Measurements from ENCODE around the gene DSTYK. TPM values are rescaled to one million over a fixed set of nuclear protein-coding genes. Genes with fewer than 3 reads are reported as not detected.

The DSTYK gene
- total RNA-seq, 2 donors from 2014 or later: 9.8 to 10.0 TPM

DNA sequence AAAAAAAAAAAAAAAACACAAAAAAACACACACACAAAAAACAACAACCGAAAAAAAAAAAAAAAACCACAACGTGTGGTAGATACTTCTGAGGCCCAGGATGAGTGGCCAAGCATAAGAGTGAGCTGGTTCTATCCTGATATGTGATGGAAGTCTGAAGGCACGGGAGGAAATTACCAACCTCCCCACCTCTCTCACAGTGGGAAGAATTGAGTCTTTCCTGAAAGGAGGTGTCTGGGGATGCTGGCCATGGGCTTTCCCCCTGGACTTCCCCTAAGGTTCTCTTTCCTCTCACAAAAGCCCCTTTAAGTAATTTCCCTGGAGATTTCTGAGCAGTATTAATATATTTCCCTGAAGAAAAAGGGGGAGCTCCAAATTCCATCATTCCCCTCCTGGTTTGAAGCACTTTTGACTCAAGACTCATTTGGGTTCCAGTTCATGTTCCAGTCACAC is 21.5 kb upstream of the DSTYK start:
- peaks cover 13% of the 10 kb centered on the region for H3K27me3 Mint-ChIP-seq
- ATAC-seq (replicated peaks): peak; percentile 58
- no peaks in the 10 kb centered on the region for H3K9me3 Mint-ChIP-seq
- no peaks in the 10 kb centered on the region for H3K36me3 Mint-ChIP-seq (ENCODE audit: low read depth)
- H3K27ac Mint-ChIP-seq: peak overlapping the region; percentile 52
- H3K4me3 Mint-ChIP-seq: peak overlapping the region; percentile 32
- peaks cover 34% of the 10 kb centered on the region for H3K4me1 Mint-ChIP-seq

DNA sequence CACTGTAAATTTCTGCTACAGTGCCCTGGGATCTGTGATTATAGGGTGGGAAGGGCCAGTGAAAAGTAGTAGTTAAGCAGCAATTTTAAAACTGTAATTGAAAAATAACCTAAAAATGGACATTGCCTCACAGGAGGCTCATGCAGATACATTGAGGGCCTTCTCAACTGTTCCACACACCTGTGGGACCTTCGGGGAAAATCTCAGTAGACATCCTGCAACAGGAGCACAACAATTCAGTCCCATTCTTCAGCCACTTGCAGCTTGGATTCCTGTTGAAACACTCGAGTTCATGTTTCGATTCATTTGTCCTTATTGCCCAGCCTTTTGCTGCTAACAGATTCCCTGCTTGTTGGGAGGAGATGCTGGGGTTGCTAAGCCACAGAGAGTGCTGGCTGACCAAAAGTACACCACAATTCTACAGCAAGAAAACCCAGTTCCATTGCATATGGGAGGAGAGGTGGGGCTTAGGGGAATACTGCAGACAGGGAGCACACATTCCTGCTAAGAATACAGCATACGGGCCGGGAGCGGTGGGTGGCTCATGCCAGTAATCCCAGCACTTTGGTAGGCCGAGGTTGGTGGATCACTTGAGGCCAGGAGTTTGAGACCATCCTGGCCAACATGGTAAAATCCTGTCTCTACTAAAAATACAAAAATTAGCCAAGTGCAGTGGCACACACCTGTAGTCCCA is 20.8 kb upstream of the DSTYK start:
- Mint-ChIP-seq H3K27ac (no peak overlapping the region), H3K36me3 (ENCODE audit: low read depth) (no peaks in the 10 kb centered on the region), H3K4me1 (peaks cover 29% of the 10 kb centered on the region), H3K4me3 (peak overlapping the region; percentile 32), H3K9me3 (no peaks in the 10 kb centered on the region), H3K27me3 (peaks cover 12% of the 10 kb centered on the region)
- ATAC-seq (replicated peaks): no peak

DNA sequence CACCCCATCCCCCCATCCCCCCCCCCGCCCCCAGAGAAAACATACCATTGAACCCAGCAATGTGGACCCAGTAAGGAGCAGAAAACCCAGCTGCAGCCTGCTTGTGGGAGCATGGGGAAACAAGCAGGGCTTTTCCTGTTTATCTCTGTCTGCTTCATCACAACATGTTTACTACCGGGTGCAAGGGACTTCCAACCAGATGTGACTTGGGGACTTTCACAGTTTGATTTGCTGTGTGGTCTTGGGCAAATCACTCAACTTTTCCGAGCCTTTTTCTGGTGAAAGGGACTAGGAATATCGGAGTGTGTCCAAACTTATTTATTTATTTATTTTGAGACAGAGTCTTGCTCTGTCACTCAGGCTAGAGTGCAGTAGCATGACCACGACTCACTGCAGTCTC is 19.5 kb upstream of the DSTYK start:
- Mint-ChIP-seq H3K4me1 (peaks cover 28% of the 10 kb centered on the region), H3K27me3 (peaks cover 14% of the 10 kb centered on the region), H3K27ac (no peak overlapping the region), H3K36me3 (ENCODE audit: low read depth) (no peaks in the 10 kb centered on the region), H3K4me3 (peak overlapping the region; percentile 85), H3K9me3 (no peaks in the 10 kb centered on the region)
- no peak for ATAC-seq (replicated peaks)

DNA sequence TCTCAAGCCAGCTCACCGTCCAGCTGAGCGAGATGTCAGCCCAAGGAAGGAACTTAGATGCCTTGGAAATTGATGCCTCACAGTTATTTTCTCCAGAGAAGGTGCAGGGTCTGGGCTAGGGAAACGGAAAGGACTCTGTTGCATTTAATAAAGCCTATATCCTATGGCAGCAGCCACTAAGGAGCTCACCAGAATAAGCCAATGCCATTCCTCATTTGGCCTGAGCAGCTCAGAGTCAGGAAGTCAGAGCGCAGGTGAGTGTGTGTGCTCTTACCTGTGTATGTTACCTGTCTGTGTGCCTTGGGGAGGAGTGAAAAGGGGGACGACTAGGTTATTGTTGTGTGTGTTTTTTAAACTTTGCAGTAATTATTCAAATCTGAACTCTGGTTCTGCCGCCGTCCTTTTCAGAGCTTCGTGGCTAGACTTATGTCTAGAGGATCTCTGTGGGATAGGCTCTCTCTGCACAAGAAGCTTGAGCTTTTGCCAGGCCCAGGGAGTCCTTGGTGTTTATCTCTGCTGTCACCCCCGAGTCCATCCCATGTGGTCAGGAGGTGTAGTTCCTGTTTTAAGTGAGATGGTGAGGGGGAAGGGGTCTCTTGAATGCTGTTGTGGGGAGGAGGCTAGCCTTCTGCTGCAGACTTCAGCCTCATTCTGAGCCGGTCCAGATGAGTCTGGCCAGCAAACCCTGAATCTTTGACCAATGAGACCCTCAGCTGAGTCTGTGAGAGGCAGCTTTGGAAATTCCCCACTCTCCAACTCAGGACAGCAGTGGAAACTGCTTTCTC is 18.6 kb upstream of the DSTYK start:
- Mint-ChIP-seq H3K36me3 (ENCODE audit: low read depth) (no peaks in the 10 kb centered on the region), H3K9me3 (no peaks in the 10 kb centered on the region), H3K4me3 (peak overlapping the region; percentile 85), H3K27ac (no peak overlapping the region), H3K4me1 (peaks cover 28% of the 10 kb centered on the region), H3K27me3 (peaks cover 14% of the 10 kb centered on the region)
- ATAC-seq (replicated peaks): no peak

DNA sequence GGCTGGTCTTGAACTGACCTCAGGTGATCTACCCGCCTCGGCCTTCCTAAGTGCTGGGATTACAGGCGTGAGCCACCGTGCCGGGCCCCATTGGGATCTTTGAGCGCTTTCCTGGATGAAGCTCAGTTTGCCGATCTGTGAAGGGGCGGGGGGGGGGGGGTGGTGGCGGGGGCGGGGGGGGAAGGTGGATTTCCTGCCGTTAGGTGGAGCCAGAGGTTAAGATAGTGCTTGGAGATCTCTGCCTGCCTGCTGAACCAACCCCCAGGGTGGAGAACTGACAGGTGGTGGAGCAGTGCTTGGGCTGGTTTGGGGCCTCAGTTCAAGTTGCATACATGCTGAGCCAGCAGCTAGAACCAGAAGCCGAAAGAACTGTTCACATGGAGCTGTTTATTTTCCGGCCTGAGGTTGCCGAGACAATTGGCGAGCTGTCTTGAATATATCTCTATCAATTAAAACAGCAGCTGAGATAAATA is 17.9 kb upstream of the DSTYK start:
- H3K9me3 Mint-ChIP-seq: no peaks in the 10 kb centered on the region
- peak; percentile 69 for ATAC-seq (replicated peaks)
- H3K36me3 Mint-ChIP-seq (ENCODE audit: low read depth): no peaks in the 10 kb centered on the region
- H3K4me3 Mint-ChIP-seq: peak overlapping the region; percentile 85
- no peak overlapping the region for H3K27ac Mint-ChIP-seq
- peaks cover 12% of the 10 kb centered on the region for H3K27me3 Mint-ChIP-seq
- peaks cover 28% of the 10 kb centered on the region for H3K4me1 Mint-ChIP-seq

DNA sequence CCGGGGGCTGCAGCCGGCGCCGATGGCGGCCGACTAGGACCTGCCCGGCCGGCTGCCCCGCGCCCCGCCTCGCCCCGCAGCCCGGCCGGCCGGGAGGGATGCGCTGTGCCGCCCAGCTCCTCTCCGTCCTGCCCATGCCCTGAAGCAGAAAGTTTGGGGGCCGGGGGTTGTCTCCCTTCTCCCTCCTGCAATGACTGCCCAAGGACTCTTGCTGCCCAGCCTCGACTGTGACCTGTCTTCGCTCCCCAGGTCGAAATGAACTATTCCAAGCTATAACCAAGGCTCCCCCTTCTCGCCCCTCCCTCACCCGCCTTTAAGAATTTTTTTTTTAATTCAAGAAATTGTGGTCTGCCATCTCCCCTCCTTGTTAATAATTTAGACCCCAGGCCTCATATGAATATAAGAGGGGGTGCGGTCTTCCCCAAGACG is 16.6 kb upstream of the DSTYK start:
- Mint-ChIP-seq H3K27me3 (peaks cover 9% of the 10 kb centered on the region), H3K4me3 (peak overlapping the region; percentile 85), H3K27ac (peak overlapping the region; percentile 15), H3K9me3 (no peaks in the 10 kb centered on the region), H3K36me3 (ENCODE audit: low read depth) (no peaks in the 10 kb centered on the region), H3K4me1 (peaks cover 27% of the 10 kb centered on the region)
- peak; percentile 7 for ATAC-seq (replicated peaks)

DNA sequence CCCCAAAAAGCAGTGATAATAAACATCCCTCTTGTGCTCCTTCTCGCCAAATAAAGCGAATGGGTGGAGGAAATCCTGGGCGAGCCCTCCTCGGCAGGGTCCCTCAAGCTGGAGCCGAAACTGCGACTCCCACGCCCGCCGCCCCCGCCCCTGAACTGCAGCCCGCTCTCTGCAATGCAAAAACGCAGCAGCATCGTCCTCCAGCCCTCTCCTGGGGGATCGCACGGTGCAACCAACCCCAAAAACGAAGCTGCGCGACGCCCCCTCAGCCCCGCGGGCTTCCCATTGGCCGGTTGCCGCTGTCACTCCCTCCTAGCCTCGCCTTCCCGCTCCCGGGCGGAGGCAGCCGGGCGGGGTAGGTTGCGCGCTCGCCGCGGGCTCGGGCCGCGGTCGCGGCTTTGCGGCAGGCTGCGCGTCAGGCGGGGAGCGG is 16.1 kb upstream of the DSTYK start, which contains the start of gene TMCC2:
Gene TMCC2, plus strand, starts transcription at position 363 of the 430 bp plus-strand sequence. CDS start 619 bp downstream, outside the sequence.
- peak within 1 kb of the TSS; percentile 15 for H3K27ac Mint-ChIP-seq
- H3K27me3 Mint-ChIP-seq: peaks cover 9% of the 10 kb centered on the region
- peak; percentile 64 for ATAC-seq (replicated peaks)
- no peaks in the 10 kb centered on the region for H3K9me3 Mint-ChIP-seq
- peaks cover 24% of the 10 kb centered on the region for H3K4me1 Mint-ChIP-seq
- no peaks in the 10 kb centered on the region for H3K36me3 Mint-ChIP-seq (ENCODE audit: low read depth)
- H3K4me3 Mint-ChIP-seq: peak within 1 kb of the TSS; percentile 85

DNA sequence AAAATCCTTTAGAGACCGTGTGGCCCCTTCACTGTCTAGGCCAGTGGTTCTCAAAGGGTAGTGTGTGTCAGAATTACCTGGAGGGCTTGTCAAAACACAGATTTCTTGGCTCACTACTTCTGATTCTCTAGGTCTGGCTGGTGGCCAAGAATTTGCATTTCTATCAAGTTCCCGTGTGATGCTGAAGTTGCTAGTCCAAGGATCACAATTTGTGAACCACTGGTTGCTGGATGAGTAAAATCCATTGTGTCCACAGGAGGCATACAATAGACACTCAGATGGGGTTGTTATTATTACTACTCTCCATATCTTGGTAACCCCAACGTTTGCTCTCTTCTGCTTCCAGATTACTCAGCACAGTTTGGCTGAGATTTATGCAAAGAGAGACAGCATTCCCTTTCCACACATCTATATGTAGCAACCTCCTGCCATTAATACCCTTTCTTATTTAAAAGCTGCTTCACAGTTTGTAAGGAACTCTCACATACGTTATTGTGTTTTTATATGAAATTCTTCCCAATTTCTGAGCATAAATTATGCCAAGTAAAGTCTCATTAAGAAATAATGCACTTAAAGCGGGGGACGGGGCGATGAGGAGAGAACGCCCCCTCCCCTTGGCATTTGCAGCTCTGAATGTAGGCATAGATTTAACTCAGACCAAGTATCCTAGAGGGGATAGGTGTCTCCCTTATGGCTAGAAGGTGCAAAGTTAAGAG is 15.5 kb upstream of the DSTYK start:
- peak overlapping the region; percentile 85 for H3K4me3 Mint-ChIP-seq

DNA sequence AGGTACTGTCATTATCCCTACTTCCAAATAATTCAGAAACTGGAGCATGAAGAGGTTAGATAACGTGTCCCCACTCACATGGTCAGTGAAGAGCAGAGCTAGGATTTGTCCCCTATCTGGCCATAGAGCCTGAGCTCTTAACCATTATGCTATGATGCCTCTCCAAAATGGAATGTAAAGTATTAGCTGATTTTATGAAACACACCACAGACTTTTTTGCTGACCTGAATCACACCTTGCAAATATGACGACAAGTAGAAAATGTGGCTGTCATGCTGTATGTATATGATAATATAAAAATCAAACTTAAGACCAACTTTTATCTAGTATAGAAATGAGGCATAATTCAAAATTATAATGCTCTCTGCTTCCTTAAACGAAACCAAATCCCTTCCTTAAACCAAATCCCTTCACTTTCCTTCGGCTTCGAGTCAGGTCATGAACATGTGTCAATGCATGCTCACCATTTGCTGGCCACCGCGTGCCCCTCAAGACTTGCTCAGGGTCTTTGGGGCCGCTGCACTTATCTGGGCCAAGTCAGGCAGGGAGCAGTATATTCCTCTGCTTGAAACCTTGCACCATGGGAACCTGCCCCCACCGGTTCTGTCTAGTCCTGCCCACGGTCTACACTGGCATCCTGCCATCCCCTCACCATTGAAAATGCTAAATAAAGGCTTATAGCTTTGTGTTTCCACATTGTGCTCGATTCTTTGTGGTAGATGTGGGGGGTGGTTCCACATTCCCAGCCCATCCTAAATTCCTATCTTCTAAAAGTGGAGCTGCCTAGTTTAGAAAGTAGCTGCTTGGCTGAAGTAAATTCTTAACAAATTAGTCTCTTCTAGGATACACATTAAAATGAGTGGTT is 14.6 kb upstream of the DSTYK start:
- Mint-ChIP-seq H3K4me1 (peaks cover 18% of the 10 kb centered on the region), H3K36me3 (ENCODE audit: low read depth) (no peaks in the 10 kb centered on the region), H3K27ac (no peak overlapping the region), H3K4me3 (no peak overlapping the region), H3K27me3 (peaks cover 12% of the 10 kb centered on the region), H3K9me3 (no peaks in the 10 kb centered on the region)
- ATAC-seq (replicated peaks): no peak

More for the DNA sequence above, 15.5 kb upstream of the DSTYK start:
- H3K9me3 Mint-ChIP-seq: no peaks in the 10 kb centered on the region
- H3K27ac Mint-ChIP-seq: no peak overlapping the region
- H3K27me3 Mint-ChIP-seq: peaks cover 9% of the 10 kb centered on the region
- peak; percentile 14 for ATAC-seq (replicated peaks)
- no peaks in the 10 kb centered on the region for H3K36me3 Mint-ChIP-seq (ENCODE audit: low read depth)
- peaks cover 20% of the 10 kb centered on the region for H3K4me1 Mint-ChIP-seq

DNA sequence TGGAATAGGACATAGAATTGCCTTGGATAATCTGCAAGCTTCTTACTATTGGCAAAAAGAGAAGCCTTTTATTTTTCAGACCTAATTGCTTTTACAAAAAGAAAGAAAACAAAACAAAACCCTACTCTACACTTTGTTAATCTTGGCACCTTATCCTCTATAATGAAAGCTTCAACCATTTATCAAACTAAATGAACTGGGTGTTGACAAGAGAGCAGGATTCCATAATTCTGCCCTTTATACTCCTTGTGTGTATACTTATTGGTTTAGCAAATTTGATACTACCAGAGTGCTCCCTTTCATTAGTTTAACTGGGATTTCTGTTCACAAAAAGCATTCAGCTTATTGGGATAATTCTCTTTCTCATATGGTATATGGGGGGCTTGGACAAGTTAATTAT is 13.2 kb upstream of the DSTYK start:
- H3K4me3 Mint-ChIP-seq: no peak overlapping the region
- H3K9me3 Mint-ChIP-seq: no peaks in the 10 kb centered on the region
- no peaks in the 10 kb centered on the region for H3K36me3 Mint-ChIP-seq (ENCODE audit: low read depth)
- no peak overlapping the region for H3K27ac Mint-ChIP-seq
- no peak for ATAC-seq (replicated peaks)
- H3K27me3 Mint-ChIP-seq: peaks cover 12% of the 10 kb centered on the region
- peaks cover 15% of the 10 kb centered on the region for H3K4me1 Mint-ChIP-seq

DNA sequence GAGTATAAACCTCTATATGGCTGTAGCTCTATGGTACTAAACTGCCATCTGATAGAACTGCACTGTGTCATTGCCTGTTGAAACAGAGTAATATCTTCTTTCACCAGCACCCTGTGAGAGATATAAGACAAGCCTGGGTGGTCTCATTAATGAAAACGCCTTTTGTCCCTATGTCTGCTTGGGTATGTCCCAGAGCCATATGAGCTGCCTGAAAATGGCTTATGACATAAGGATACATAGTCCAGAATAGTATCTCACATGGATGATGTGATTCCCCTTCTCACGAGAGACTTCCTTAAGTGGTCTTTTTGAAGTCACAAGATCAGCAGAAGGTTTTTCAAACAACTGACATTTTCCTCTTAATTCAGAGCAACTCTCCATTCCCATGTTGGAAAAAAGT is 8.9 kb upstream of the DSTYK start:
- H3K27ac Mint-ChIP-seq: no peak overlapping the region
- ATAC-seq (replicated peaks): no peak
- no peaks in the 10 kb centered on the region for H3K4me1 Mint-ChIP-seq
- no peak overlapping the region for H3K4me3 Mint-ChIP-seq
- no peaks in the 10 kb centered on the region for H3K36me3 Mint-ChIP-seq (ENCODE audit: low read depth)
- H3K27me3 Mint-ChIP-seq: peaks cover 5% of the 10 kb centered on the region
- no peaks in the 10 kb centered on the region for H3K9me3 Mint-ChIP-seq

DNA sequence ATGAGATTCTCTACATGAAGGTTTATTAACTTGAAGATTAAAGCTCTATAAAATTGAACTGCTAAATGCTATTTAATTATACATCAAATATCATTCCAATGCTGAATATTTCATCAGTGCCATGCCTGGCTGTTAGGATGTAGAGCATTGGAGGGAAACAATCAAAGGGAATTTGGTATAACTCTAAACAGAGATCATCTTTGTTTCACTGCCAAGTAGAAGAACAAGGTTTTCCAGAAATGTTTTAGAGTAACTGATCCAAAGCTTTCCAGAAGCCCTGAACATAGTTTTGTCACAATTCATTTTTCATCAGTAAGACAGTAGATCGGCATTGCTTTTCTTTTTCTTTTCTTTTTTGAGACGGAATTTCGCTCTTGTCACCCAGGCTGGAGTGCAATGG is 5.9 kb upstream of the DSTYK start:
- H3K36me3 Mint-ChIP-seq (ENCODE audit: low read depth): no peaks in the 10 kb centered on the region
- H3K27ac Mint-ChIP-seq: no peak overlapping the region
- H3K9me3 Mint-ChIP-seq: no peaks in the 10 kb centered on the region
- no peak overlapping the region for H3K4me3 Mint-ChIP-seq
- no peak for ATAC-seq (replicated peaks)
- H3K4me1 Mint-ChIP-seq: peaks cover 2% of the 10 kb centered on the region
- peaks cover 5% of the 10 kb centered on the region for H3K27me3 Mint-ChIP-seq

DNA sequence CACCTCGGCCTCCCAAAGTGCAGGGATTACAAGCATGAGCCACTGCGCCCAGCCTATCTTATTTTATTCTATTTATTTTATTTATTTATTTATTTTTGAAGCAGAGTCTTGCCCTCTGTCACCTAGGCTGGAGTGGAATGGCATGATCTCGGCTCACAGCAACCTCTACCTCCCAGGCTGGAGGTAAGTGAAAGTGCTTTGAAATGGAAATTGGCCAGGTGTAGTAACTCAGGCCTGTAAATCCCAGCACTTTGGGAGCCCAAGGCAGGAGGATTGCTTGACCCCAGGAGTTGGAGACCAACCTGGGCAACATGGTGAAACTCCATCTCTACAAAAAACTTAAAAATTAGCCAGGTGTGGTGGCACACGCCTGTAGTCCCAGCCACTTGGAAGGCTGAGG is 5.1 kb upstream of the DSTYK start:
- Mint-ChIP-seq H3K4me1 (peaks cover 10% of the 10 kb centered on the region), H3K4me3 (no peak overlapping the region), H3K27me3 (peaks cover 5% of the 10 kb centered on the region), H3K27ac (no peak overlapping the region), H3K36me3 (ENCODE audit: low read depth) (peaks cover 3% of the 10 kb centered on the region), H3K9me3 (no peaks in the 10 kb centered on the region)
- no peak for ATAC-seq (replicated peaks)

All from activated T-helper 17 cell treated with anti-CD3 and anti-CD28 coated beads, Interleukin-2, amount 50 U/mL, for 72 hours (primary cell).